HG02938 (cell line): Measurements from ENCODE around the gene NFIX.

Experiments
- ATAC-seq: cut with Tn5 transposase; IDR thresholded peaks from one replicate; pipeline ENCODE4 v1.9.1; 2021; ENCODE audit warnings: mild to moderate bottlenecking, moderate library complexity; ENCODE audit not compliant: unreplicated experiment

The NFIX gene

DNA sequence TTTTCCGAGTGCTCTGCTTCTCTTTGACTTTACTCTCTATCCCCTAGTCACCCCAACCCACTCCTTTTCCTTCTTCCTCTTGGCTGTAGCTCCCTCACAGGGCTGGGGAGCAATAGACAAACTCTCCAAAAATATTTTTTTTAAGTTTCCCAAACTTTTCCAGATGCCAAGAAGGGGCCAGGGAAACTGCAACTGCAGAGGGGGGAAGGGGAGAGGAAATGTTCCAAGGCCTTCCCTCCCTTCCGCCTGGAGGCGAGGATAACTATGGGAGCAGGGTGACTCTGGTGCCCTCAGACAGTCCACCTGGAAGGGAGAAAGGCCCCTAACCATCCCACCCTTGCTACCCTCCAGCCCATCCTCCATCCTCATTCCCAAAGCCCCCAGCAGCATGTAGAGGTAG lies 58.0 kb downstream of the NFIX start:
- ATAC-seq = no peak

DNA sequence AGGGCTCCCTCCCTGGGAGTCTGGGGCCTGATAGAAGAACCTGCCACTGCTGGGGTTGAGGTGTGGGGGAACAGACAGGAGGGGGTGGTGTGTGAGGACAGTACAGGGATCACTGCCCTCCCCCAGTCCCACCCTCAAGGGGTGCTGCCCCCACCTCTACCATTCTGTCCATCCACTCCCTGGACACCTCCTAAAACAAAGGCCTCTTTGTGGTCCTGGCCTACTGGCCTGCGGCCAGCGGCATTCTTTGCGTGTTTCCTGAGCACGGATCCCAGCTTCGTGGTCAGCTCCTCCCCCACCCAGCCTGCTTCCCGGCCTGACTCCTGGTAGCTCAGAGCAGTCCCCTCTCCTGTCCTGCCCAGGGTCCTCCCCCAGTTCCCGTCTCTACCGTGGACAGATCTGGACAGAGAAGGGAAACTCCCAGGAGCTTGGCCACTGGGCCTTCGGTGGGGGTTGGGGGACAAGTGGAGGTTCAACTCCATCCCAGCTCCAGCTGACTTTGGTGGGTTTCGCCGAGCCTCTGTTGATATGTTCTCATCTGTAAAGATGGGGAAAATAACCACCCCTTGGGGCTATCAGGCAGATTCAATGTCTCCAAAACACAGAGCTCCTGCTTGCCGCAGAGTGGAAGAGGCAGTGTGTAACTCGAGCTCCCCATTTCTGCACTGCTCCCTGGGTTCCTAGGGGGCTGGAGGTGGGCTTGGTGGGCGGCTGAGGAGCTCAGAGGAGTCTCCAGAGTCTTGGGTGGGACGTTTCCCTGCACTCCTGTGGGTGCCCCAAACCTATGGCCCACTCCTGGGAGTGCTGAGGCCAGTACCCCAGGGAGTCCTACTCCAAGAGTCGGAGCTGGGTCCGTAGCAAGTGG lies 58.7 kb downstream of the NFIX start:
- ATAC-seq = no peak

DNA sequence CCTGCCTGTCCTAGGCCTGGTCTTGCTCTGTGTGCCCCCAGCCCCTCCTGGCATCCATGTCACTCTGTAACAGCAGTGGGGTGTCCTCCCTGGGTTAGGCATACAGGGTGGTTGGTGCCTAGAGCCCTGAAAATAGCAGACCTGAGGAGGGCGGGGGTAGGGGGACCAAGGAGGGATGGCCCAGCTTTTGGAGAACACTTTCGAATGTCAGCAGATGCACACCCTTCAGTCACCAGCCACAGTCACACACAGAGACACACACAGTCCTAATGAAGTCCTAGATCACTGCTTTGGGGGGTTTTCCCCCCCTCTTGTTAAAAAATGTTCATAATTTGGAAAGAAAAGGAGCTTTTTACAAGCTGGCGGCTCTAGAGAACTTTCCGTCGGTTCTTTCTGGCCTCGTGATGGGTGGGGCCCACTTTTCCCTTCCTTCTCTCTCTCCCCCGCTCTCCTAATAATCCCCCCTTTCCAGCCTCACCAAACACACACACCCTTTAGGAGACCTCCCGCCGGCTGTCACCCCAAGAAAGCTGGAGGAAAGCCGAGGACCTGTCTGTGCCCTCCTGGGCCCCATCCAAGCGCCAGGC lies 59.4 kb downstream of the NFIX start:
- no peak for ATAC-seq

DNA sequence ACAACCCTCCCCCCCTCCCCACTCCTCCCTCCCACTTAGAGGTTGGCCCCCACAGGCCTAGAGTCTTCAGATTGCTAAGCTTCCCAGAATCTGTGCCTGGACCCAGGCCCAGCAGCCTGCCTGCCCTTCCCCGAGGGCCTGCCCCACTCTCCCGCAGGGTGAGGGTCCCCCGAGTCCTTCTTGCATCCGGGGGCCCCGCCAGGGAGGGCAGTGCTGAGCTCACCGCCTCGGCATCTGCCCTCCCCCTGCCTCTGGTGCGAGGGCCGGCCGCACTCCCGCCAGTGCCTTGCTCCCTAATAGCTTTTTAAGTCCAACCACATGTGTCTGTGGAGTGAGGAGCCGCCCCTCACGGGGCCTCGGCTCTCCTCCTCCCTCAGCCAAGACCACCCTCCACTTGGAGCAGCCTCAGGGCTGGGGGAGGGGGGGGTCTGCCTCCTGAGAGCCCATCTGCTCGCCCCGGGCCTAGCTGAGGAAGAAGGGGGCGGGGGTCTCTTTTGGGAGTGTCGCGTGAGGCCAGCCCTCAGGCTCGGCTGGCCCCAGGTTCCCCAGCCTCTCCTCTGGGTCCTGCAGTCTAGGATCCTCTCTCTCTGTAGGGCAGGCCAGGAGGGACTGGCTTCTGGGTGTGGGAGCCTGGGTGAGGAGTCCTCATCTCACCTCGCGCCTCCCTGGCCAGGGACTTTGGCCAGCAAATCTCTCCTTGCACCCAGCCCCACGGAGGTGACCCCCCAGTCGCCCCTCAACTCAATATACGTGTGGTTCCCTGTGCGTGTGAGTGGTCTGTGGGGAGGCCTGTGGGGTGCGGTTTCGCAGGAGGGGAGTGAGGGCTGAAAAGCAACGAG lies 60.2 kb downstream of the NFIX start:
- ATAC-seq = no peak

DNA sequence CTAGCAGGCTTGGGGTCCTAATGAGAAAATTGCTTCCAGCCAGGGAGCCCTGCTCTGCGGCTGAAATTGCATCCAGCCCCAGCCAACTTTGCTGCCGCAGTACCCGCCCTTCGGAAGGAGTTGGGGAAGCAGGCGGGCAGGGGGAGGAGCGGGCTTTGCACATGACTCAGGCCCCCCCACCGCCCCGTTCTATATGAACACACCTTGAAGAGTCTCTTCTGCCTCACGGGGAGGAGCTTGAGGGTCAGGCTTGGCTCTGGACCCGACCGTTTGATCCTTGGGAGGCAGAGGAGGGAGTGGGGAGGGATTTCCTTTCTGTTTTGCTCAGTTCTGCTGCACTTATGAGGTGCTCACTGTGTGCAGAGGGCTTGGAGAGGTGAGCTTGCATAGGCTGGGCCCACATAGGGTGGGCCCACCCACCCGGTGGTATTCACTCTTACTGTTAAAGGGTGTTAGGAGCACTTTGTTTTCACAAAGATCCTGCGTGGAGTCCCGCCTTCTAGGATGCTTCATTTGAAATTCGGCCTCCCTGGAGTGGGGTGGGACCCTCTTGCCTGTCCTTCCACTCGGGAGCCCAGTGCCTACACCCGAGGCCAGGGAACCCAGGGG lies 60.9 kb downstream of the NFIX start:
- ATAC-seq = no peak

DNA sequence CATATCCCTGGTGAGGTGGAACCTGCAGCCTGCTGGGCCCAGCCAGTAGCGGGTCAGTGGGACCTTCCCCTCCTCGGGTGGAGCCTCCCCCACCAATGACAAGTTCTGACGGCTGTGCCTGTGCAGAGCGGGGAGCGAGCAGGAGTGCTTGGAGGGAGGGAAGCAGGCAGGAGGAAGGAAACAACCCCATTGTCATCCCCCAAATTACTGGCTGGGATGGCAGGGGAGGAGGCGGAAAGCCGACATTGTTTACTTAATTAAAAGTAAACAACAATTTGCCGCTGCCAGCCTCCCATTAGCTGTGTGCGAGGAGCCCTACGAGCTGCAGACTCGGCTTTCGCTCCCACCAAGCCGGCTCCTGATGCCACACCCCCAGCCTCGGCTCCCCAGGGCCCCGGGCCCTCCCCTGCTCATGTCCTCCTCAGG lies 61.9 kb downstream of the NFIX start:
- no peak for ATAC-seq

DNA sequence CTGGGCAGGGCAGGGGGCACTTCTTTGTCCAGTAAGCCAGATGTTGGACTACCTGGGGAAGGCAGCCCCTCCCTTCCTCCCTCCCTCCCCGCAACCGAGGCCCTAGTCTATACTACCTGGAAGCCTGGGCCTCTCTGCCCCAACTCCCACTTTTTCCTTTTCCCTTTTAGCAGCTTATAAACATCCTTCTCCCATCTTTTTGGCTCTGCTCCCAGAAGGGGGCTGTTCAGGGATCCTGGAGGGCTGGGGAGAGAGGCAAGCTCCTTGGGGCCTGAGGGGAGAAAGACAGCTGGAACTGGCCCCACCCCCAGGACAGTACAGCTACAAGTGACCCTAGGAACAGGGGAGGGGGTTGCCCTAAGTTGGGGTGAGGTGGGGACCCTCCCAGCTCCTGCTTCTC lies 62.5 kb downstream of the NFIX start:
- no peak for ATAC-seq

DNA sequence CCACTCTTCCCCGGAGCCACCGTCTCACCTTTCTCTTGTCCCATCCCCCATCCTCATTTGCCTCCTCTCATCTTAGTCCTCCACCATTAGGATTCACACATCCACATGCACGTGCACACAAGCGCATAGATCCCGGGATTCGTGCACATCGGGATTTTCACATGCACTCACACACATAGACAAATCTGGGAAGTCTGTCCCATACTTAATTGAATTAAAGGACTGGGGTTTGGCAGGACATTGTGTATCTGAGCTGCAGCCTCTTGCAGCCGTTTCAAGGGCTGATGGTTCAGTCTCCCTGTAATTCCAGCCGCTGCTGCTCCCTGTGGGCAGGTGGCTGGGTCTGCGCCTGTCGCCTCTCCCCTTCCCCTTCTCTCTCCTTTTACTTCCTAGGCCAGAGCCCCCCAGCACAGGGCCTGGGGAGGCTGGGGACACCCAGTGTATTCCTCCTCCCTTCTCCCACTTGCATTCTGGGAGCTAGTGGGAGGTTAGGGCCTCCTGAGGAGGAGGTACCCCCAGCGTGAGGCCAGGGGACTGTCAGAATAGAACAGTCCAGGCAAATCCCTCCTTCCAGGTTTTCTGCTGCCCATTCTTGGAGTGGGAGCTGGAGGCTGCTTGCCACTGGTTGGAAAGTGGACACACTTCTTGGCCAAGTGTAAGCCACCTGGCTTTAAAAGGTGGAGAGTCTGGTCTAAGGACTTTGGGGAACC lies 63.8 kb downstream of the NFIX start:
- ATAC-seq = no peak

DNA sequence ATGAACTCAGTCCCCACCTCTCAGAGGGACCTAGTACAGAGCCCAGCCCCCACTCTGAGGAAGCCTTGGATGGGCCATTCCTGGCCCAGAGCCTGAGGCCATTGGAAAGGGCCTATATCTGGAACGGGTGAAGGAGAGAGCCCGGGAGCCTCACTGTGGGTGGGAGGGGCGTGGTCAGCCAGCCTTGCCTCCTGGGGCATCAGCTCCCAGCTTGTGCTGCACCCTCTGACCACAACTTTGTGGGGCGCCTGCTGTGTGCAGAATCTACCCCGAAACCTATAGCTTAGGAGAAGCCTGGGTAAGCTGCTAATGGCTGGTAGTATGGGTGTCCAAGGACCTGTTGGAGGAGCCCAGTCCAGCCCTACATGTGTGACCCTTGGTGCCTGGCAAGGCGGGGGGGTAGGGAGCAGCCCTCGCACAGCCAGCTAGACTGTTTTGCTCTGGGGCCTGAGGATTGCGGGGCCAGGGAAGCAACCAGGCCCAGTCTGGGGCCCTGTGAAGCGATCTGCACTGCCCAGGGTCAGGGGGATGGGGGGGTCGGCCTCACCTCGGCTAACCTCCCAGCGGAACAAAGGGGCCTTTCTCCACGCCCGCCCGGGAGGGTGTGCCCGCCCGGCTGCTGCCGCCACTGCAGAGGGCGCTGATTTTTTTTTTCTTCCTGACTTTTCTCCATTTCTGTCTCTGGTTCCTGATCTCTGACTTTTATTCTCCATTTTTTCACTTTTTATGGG lies 65.1 kb downstream of the NFIX start:
- no peak for ATAC-seq

DNA sequence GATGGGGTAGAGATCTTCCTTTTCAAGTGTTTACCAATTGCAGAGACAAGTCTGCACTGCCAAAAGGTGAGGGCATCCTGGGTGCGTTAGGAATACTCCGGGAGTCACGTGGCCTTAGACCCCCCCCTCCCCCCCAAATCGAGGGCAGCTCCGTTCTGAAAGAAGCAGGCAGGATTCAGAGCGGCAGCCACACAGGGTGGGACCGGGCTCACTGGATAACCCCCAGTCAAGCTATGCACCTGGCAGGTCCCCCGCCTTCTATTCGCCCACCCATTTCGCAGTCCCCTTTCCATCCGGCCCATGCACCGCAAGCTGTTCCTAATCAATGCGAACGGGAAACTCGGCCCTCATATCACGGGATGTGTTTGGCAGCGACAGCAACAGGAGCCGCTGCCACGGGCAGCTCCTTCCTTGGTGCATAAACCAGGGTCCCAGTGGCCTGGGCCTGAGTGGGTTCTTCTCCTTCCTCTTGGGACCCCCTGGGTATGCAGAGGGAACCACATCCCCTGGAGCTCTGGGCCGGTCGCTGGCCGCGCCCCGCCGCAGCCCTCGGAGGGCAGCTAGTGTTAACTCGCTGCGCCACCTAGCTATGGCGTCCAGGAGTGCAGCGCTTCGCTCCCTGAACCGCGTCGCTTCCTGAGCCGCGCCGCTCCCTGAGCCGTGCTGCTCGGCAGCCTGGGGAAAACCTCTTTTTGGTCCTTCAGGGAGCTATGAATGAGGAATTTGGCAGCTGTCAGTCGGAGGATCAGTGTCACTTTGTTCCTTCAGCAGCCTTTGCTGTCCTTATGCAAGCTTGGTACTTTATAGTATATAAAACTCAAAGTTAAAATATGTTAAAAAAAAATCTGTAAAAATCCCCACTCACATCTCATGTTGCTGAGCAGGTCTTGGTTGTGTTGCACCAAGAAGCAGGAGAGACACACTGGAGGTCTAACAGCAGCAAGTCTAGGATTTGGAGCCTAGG lies 66.0 kb downstream of the NFIX start:
- no peak for ATAC-seq

DNA sequence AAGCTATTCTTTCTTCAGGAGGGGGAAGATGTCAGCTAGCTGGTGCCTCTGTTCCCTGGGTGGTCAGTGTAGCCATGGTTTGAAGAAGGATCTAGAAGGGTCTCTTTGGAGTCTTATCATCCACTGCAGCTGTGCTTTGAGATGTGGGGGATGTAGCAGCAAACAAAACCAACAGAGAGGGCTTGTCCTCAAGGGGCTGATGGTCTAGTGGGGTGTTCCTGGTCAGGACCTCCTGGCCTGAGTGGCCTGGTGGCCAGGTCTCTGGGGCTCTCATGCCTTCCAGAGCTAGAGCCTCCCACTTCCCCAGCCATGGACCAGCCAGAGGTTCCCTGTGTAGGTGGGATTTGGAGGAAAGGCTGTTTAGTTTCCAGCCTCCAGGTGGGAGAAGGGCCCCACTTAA lies 67.0 kb downstream of the NFIX start:
- ATAC-seq = no peak

DNA sequence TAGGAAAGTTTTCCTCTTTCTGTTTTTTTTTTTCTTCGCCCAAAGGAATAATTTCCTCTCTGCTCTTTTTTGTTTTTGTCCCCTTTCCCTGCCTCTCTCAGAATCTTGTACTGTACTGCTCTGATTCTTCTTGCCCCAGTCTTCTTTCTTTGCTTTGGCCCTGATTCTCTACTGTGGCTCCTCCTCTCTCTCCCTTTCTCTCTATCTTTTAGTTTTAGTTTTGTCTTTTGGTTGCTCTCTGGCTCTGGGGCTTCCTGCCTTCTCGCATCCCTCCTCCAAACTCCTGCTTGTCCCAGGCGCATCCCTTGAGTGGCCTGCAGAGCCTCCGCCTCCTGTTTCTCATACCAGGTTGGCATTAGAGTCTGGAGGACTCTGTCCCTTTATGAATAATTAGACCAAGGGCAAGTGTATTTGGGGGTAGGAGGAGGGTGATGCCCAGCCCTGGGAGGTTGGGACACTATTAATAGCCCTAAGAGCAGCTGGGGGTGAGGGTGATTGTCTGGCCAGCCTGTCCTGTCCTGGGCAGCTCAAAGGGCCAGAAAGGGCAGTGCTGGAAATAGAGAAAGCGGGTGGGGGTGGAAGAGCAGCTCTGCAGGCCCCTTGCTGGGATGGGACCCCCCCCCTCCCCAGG lies 68.3 kb downstream of the NFIX start:
- no peak for ATAC-seq

DNA sequence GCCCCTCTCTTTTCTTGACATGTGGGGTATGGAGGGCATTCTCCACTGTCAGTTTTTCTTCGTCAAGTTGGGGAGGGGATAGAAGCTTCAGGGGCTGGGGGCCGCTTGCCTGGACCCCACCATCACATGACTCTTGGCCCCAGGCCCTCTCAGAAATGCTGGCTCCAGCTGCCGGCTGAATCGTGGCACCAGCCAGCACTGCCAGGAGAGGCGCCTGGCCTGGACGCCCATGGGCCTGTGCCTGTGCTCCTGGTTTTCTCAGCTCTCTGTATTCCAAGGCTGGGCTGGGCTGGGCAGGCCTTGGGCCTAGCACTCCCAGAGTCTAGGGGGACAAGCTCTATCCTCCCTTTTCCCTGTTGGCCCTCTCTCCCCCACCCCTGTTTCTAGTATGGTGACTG lies 68.8 kb downstream of the NFIX start:
- ATAC-seq = no peak

DNA sequence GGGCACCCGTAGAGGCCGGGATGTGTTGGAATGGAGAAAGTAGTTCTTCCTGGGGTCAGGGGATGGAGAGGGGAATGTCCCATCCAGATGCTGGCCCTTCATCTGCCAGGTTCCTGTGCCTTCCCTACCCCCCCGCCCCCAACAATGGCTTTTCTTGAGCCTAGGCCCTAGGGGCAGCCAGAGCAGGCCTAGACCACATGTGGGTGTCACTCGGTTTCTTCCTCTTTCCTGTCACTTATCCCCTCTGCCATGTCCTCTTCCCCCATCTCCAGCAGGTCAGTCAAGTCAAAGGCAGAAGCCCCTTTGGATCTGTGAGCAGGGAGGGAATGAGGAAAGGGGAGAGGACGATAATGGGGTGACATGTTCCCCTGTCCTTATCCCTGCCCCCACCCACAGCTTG lies 71.0 kb downstream of the NFIX start:
- no peak for ATAC-seq

DNA sequence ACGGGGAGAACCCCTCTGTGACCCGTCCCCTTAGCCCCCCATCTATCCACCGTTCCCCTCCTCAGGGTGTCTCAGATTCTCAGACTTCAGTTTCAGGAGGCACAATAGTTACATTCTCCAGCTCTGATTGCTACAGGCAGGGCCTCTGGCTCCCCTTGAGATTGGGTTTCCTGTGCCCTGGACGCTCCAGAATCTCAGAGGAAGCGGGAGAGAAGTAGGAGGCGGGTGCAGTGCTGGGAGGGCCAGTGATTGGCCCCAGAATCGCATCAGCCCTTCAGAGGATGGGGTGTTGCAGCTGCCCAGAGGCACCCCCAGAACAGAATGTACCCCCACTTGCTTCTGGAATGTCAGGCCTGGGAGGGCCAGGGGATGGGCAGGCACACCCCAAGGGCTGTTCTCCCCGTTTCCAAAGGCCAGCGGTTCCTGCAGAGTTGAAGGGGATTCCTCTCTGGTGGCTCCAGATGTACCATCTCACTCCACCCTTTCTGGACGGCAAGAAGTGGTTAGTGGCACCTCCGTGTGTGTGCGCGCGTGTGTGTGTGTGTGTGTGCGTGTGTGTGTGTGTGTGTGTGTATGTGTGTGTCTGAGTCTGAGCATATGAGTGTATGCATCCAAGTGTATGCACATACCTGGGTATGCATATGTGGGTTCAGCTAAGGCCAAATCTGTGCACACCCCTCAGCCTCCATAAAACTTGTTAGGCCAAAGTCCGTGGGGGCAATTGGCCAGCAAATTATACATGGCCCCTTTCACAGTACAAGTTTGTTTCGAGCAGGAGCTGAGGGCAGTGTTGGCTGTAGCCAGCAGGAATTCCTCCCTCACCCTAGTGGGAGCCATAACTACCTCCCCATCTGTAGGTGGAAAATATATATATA lies 71.9 kb downstream of the NFIX start:
- ATAC-seq = no peak

DNA sequence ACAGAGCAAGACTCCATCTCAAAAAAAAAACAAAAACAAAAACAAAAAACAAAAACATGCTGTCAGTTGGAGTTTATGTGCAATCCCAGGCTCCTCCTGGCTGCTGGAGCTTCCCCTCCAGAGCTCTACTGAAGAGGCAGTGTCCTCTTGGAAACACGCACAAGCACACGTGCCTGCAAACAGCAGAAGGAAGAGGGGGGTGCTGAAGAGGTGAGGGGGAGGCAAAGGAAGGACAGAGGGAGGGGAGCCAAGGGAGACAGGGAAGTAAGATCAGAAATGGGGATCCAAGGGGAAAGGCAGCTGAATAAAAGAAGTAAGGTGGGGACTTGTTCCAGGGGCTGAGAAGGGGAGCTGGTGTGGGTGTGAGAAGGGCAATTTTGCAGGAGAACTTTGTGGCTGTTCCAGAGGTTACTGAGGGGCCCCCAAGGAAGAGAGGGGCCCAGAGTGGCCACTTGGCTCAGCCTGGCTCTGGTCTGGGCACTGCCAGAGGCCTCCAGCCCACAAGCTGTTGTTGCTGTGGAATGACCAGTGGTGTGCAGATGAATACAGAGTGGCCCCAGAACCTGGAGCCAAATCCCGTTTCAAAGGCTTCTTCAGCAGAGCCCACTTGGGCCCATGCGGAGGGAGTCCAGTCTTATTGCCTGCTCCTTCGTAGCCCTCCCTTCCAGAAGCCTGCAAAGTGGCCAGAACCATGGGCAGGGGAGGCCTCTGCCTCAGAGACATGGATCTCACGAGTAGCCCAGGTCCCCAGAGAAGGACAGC lies 73.0 kb downstream of the NFIX start:
- no peak for ATAC-seq
